GM18498 (cell line): ENCODE data around the gene VEGFD.

ENCODE experiments used
- ATAC-seq: cut with Tn5 transposase; IDR thresholded peaks from one replicate; pipeline ENCODE4 v1.9.1; 2021; ENCODE audit warnings: mild to moderate bottlenecking, moderate library complexity; ENCODE audit not compliant: unreplicated experiment

VEGFD gene

DNA sequence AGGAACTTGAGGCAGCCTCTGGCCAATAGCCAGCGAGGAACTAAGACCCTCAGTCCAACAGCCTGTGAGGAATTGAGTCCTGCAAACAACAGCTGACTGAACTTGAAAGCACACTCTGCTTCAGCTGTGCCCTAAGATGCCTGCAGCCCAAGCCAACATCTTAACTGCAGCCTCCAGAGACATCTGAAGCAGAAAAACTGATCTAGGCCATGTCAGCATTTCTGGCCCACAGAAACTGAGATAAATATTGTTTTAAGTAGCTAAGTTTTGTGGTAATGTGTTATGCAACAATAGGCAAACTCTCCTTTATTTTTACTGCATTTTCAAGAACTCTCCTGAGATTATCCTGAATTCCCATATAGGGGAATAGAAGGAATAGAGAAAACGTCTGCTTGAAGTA is 24.5 kb downstream of the VEGFD start:
- no peak for ATAC-seq

DNA sequence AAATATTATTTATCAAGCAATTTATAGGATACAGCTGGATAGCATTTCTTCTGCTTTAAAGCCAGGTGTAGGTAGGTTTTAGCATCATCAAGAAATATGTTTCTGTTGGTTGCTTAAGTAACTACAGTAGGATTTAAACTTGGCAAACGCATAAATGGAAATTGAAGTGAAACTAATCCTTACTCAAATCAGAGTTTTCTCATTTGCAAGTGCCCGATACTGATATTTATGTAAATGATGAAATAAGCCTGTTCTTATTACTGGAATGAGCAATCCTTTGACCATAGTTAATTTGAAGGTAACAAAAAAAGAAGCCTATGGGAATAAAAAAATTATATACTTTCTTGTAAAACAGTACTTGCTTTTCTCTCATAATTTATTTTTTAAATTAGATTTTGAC is 25.7 kb downstream of the VEGFD start:
- ATAC-seq, result no peak

DNA sequence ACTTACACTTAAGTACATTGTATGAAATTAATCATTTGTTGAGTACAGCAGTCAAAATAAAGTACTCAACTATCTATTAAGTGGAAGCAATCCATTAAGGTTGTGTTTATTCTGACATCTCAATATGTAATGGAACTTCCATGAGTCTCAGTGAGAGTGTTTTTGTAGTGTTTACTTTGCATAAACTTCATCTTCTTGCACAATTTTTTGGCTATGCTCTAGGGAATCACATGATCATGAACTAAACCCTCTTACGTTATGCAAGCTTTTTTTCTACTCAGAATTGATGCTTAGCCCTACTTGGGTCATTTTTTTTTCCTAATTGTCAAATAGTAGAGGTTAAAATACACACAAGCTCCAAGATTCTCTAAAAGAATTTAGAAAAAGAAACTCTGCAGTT is 27.8 kb downstream of the VEGFD start:
- ATAC-seq, result no peak

DNA sequence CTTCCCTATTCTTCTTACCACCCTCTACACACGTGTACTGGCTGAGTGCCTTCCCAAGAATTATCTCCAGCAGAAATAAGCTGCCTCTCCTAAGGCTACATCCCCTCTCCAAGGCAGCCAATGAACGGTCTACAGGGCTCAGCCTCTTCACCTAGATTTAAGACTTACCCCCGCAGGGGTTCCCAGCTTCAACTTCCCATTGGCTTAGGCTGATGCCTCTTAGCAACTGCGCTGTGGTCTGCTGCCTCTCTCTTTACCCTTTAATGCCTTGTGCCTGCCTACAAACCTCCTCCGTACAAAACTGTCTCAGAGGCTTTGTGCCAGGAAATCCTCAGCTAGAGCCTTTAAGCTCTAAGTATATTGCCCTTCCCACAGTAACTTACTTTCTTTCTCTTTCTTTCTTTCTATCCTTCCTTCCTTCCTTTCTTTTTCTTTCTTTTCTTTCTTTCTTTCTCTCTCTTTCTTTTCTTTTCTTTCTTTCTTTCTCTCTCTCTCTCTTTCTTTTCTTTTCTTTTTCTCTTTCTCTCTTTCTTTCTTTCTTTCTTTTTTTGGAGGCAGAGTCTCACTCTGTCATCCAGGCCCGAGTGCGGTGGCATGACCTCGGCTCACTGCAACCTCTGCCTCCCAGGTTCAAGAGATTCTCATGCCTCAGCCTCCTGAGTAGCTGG is 33.8 kb downstream of the VEGFD start:
- ATAC-seq, result no peak

DNA sequence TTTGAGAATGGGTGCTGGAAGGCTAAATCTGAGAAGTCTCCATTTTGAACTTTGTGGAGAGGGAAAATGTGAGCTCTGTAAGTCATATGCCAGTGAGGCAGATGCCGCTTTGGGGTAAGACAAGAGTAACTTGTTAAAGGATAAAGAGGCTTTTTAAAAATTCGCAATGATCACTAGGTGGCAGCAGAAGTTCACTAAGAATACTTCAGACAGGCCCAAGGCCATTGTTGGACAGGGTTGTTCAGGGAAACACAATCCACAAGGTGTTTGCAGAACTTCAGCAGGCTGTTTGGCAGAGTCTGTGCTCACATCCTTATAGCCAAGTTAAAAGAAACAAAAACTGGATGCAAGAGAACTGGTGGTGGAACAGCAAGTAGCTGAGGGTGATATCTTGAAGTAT is 35.2 kb downstream of the VEGFD start:
- ATAC-seq, result no peak

DNA sequence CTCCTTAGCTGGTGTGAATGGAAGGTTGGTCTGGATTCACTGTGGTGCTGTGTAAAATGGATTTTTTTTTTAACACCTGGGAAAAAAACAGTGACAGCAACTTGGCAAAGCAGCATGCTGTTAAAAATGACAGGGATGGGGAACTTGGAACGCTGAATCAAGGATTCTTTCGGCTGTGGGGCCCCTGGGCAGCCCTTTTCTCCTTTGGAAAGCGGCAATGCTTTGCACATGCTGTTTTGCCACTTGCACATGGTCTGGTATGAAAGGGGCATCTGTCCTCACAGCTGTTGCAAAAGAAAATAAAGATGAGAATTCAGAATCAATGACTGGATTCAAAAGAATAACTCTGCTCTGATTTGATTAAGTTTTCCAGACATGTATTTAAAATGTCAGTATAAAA is 38.2 kb downstream of the VEGFD start:
- no peak for ATAC-seq

DNA sequence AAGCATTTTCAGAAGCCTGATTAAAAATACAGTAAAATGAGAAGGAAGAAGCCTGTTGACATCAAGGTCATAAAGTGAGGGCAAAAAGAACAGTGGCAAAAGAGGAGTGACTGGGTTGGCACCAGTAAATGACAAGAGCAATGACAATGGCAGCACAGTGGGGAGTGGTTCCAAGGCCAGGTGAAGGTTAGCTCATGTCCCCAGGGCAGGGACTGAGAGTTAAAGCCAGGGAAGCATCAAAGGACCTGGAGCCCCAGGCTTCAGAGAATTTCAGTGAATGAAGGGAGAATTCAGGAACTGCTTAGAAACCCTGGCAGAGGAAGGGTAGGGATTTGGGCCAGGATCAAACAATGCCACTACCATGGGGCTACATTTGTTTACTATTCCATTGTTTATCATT is 40.1 kb downstream of the VEGFD start:
- no peak for ATAC-seq

DNA sequence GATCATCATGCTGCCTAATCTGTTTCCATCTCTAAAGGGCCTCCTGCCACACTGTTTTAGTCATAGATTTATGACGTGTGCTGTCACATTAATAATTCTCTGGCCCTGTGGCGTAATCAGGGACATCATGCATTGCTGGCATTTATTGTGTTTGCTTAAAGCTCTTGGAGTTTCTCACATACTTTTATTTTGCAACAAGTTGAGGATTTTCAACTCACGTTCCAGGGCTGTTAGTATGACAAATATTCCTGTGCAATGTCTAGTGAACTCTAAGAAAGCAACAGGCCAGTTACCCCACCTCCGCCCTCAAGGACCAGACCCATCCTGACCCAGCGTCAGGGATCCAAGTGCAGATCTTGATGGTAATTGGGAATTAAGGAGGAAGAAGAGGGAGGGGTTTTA is 41.1 kb downstream of the VEGFD start:
- no peak for ATAC-seq

DNA sequence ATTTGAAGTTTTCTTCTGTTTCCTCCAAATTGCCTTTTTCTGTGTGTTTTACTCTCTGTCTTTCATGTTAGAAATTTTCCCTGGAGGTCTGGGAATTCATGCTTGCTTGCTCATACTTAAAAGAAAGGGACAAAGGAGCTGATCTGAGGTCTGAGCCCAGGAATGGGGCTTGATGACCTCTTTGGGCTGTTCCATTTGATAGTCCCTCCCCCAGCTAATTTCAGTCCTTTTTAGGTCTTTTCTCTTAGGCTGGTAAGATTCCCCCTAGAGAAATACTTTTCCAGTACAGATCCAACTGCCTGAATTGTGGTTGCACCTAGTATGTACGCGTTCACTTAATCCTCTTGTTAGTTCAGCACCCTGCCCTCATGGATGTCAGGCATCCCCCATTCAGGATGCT is 43.3 kb downstream of the VEGFD start:
- ATAC-seq, result no peak

DNA sequence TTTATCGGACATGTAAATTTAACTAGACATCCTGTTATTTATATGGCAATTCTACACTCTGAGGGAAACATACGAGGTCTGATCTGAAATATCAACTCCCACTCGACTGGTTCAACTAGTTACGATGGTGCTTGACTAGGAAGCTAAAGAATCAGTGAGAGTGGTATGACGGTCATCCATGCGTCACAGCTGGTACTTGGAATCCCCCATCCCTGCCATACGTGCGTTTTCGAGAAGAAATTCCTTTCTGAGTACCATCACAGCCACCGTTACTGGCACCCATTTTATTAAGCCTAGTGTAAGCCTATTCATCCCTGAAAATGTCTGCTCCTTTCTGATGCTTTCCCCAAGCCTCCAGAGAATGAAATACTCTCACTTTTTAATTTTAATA is 48.2 kb downstream of the VEGFD start:
- no peak for ATAC-seq

DNA sequence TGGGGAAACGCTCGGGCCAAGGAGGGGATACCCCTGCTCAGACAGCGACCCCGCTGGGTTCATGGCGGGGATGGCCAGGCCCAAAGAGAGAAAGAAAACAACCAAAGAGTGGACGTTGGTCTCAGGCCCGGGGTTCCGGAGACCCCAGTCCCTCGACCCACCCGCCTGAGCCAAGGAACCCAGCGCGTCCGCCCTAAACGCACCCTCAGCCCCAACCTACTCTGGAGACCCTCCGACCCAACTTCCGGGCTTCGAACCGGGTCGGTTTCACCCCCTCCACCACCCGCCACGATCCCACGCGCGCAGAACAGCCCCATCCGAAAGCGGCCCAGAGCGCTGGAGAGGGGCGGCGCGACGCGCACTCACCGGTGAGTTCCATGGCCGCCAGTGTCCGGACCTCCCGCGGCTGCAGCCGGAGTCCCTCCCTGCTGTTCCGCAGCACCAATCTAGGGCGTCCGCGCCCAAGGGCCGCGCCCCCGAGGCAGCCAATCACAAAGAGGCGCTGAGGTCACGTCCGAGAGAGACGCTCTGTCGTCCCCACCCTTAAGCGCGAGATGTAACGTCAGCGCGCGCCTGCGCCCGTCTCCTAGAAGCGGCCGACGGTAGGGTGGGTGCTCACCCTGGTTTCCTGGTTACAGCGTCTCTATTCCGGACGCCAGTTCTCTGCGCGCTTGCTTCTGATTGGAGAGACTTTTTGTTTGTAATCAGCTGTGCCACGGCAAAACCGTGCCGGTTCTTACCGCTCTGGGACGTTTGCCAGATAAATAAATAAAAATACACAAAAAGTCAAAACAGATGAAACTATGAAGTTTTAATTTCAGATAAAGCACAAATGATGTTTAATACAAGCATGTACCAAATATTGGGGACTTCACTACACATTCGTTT is 48.8 kb downstream of the VEGFD start, which contains the start of gene PIGA:
Gene PIGA (minus strand): TSS at position 389 of the 888 bp plus-strand sequence. CDS start 3,593 bp downstream, outside the sequence.
- peak; percentile 99 for ATAC-seq

DNA sequence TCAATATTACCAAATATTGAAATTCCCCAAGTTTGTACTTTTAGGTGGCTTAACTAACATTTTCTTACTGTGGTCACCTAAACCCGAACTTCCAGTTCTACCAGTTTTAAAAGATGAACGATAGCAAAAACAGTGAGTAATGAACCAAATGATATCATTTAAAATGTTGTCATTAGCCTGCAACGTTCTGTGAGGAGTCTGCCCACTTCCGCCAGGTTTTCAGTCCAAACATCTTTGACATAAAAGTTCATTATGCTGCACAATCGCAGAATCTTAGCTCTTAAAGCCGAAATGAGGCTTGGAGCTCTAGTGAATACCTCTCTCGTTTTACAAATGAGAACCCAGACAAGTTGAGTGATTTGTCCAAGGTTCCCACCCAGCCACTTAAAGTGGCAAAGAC is 49.7 kb downstream of the VEGFD start:
- no peak for ATAC-seq

DNA sequence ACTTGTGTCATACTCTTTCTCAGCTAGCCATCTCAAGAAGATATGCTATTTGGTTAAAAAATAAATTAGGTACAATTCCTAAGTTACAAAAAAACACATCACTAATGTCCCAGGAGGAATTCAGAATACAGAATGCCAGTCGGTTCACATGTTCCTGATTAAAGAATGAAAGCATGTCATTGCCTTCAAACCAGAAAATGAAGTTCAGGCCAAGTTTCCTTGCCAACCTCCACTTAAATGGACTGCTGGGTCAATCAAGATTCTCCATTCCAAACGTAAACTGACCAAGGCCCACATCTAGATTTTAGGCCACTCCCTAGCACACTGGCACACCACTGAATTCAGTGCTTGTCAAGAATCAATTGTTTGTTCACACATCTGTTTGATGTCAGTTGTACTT is 55.4 kb downstream of the VEGFD start:
- no peak for ATAC-seq

DNA sequence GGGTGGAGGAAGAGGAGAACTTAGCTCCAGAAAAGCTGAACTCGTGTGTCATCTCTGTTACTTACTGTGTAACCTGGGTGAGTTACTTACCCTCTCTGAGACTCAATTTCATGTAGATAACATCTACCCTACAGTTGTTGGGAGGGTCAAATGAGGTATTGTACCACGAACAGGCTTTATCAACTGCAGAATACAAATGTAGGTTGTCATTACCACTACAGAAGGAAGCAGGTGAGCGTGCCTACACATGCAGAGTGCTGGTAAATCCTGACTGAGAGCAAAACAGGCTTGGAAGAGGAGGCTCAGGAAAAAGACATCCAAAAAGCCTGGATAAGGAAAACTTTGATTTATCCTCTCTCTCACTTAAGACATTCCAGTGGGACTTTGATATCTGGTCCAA is 56.1 kb downstream of the VEGFD start:
- no peak for ATAC-seq

DNA sequence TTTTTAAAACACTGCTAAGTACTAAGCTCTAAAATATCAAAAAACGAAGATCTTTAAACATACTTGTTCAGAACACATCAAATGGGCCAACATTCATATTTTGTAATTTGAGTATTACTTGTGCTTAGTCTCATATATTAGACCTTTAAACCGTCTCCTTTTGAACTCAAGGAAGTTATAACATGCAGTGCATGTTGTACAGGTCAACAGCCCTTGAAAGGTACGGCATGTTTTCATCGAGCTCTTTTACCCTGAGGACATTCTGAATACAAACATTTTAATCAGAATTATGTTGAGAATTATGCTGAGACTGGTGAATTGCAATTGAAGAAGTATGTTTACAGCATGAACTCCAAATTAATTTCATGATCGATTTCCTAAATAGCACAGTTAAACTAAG is 61.7 kb downstream of the VEGFD start:
- no peak for ATAC-seq

DNA sequence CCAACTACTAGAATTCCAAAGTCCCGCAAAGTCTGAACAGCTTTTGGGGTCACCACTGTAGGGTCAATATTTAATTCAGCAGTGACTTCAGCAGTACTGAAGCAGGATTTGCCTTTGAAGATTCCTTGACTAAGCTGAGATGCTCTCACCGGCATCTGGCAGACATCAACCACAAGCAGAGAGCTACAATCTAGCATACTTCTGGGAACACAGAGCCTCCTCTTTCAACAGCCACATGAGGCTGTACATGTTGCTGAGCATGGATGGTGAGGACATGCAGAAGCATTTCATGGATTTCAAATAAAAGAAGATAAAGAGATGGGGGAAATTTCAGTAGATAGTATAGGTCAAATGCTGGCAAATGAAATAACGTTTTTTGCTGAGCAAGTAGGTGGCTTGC is 62.1 kb downstream of the VEGFD start:
- ATAC-seq, result no peak

DNA sequence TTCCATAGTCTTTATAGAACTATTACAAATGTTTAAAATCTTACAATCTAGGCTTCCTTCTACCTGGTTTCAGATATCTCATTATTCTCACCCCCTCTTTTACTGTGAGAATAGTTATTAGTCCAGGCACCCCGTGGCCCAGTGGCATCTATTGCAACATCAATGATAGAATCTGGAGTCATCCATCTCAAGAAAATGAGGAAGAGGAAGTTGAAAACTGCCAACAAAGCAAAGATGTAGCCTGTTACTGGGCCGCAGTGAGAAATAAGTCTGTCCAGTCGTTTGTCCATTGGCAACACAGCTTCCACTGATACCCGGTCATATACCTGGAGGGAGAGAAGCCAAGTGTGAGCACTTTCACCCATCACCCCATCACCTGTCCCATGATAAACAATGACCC is 62.8 kb downstream of the VEGFD start:
- ATAC-seq, result no peak

DNA sequence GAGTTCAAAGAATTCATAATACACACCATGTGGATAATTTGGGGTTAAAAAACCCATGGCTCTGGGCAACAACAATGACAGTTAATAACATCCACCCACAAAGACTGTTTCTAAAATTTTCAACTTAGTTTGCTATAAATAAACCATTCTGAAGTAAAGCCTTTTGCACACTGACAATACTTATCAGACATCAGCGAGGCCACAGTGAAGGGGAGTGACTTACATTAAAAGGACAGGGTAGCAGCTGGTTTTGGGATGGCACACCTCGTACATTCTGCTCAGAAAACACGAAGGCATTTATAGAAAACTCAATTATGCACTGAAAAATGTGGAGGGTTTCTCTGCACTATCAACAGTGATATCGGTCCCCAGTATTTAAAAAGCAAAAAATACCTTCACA is 63.9 kb downstream of the VEGFD start:
- ATAC-seq, result no peak

DNA sequence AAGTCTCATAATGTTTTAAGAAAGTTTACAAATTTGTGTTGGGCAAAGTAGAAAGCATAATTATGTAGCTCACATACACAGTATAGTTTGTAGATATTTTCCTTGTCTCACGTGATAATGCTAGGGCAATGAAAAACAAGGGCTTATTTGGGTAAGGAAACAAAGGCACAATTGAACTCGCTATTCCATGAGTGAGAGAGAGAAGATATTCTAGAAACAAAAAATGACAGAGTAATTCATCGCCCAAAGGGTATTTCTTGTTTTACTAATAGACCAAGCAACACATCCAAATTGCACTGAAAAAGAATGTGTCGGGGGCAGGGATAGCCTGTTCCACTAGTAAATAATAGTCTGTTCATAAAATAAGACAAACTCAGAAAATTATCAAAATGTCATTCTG is 65.1 kb downstream of the VEGFD start:
- ATAC-seq, result no peak

DNA sequence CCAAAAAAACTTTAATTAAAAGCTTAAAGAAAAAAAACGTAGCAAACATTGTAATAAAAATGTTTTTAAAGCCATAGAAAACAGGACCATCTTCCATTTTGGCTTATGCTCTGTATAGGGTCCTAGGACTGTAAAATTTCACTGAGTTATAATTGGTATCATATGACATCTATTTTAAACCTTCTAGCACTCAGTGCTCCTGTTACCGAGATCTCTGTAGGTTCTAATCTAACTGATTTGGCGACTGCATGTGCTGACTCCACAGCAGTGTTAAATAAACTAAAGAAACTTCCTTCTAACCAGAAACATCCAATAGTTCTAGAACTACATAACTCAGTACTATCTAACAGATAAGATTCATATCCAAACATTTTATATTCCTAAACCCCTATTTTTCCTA is 68.7 kb downstream of the VEGFD start, which contains the start of gene ASB11:
Gene ASB11 (minus strand): TSS at position 132 of the 400 bp plus-strand sequence. CDS start 35 bp downstream, at position 97.
- ATAC-seq, result no peak

DNA sequence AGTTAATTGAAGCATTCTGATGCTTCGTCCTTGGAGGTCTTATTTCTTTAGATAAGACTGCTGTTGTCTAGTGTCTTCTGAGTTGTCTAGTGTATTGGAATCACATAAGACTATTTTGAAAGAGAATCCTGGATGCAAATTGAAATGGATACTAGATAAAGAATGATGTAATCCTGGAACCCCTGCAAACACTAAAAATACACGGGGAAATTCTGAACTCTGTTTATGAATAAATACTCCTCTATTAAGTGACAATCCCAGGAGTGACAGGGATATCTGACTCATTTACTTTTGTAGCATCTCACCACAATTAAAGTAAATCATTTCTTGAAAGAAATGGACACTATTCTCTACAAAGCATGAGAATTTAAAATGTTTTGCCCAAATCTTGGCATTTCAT is 69.7 kb downstream of the VEGFD start:
- no peak for ATAC-seq

DNA sequence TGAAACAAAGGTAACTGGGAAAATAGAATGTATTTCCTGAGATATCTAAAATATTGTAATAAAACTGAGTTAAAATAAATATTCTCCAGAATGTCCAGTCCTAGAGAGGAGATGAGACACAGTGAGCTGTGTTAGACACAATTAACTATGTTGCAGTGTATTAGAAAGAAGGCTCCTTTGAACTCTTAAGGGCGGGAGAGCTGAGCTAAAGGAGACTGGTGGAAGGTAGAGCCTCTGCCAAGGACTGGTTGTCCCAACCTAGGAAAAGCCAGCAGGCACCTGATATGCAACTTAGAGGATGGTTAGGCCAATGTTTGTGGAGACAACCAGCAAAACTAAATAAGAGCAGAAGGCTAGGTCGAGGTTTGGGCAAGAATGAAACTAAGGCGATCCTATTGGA is 73.1 kb downstream of the VEGFD start:
- ATAC-seq, result no peak
